Upper lobe of left lung (tissue), 4 donors: ENCODE measurements around the gene ICAM1.

Experiments used
- EP300 ChIP-seq, 4 donors: sonication (generic); formaldehyde crosslinking; IDR thresholded peaks; one replicate each; pipeline ENCODE4 v1.5.1; 2017; ENCODE audit warnings: antibody characterized with exemption in 4 of 4, control low read depth in 2 of 4
- POLR2A ChIP-seq, 4 donors: fragments of 450-650 bp; IDR thresholded peaks; one replicate each; pipeline ENCODE4 v1.5.1; 2016 to 2017; ENCODE audit warnings: antibody characterized with exemption in 4 of 4, mild to moderate bottlenecking in 2 of 4
- POLR2AphosphoS5 ChIP-seq, 2 donors: sonication (generic); formaldehyde crosslinking; IDR thresholded peaks; one replicate each; pipeline ENCODE4 v1.5.1; 2017; ENCODE audit warnings: antibody characterized with exemption in 2 of 2
- TF ChIP-seq, protein P1 (sequence below), 6 experiments: fragments of 450-650 bp in 4 of 6; fragments of 200-600 bp in 2 of 6; sonication (generic) in 2 of 6; IDR thresholded peaks; one replicate each; pipeline ENCODE4 v1.5.1; 2016 to 2019; ENCODE audit warnings: antibody characterized with exemption in 6 of 6

DNA sequence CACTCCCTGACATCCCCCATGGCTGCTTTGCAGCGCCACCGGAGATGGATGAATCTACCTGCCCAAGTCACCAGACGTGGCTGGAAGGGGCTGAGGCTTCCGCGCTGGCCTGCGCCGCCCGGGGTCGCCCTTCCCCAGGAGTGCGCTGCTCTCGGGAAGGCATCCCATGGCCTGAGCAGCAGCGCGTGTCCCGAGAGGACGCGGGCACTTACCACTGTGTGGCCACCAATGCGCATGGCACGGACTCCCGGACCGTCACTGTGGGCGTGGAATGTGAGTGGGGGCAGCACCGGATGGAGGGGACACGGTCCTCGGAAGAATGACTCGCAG lies 23.4 kb downstream of the ICAM1 start:
- TF ChIP-seq POLR2A (IDR thresholded peaks at IDR 0.05) (no peak), EP300 (IDR thresholded peaks at IDR 0.05) (no peak), POLR2AphosphoS5 (IDR thresholded peaks at IDR 0.05) (no peak)
- TF ChIP-seq, protein P1, sequence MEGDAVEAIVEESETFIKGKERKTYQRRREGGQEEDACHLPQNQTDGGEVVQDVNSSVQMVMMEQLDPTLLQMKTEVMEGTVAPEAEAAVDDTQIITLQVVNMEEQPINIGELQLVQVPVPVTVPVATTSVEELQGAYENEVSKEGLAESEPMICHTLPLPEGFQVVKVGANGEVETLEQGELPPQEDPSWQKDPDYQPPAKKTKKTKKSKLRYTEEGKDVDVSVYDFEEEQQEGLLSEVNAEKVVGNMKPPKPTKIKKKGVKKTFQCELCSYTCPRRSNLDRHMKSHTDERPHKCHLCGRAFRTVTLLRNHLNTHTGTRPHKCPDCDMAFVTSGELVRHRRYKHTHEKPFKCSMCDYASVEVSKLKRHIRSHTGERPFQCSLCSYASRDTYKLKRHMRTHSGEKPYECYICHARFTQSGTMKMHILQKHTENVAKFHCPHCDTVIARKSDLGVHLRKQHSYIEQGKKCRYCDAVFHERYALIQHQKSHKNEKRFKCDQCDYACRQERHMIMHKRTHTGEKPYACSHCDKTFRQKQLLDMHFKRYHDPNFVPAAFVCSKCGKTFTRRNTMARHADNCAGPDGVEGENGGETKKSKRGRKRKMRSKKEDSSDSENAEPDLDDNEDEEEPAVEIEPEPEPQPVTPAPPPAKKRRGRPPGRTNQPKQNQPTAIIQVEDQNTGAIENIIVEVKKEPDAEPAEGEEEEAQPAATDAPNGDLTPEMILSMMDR (IDR thresholded peaks at IDR 0.05), result no peak
